HG02840 (cell line): ENCODE data around the gene CABCOCO1.

Source experiments
- ATAC-seq: cut with Tn5 transposase; IDR thresholded peaks from one replicate; pipeline ENCODE4 v1.9.1; 2021; ENCODE audit warnings: mild to moderate bottlenecking, moderate library complexity, moderate number of reproducible peaks; ENCODE audit not compliant: unreplicated experiment, low FRiP score

The CABCOCO1 gene

GRCh38 chr10:61752111-61753011, 89.6 kb downstream of the CABCOCO1 start:
- no peak for ATAC-seq

- ATAC-seq, result no peak
These were observed 90.7 kb downstream of the CABCOCO1 start for GRCh38 chr10:61753453-61753852.

- ATAC-seq, result no peak
These were observed 92.1 kb downstream of the CABCOCO1 start for GRCh38 chr10:61754587-61755550.

GRCh38 chr10:61757001-61757400, 94.3 kb downstream of the CABCOCO1 start:
- no peak for ATAC-seq

GRCh38 chr10:61757525-61758397, 95.0 kb downstream of the CABCOCO1 start:
- no peak for ATAC-seq

- ATAC-seq, result no peak
These were observed 95.7 kb downstream of the CABCOCO1 start for GRCh38 chr10:61758433-61758832.

- ATAC-seq, result no peak
These were observed 97.0 kb downstream of the CABCOCO1 start for GRCh38 chr10:61759751-61760150.

- ATAC-seq, result no peak
These were observed 98.5 kb downstream of the CABCOCO1 start for GRCh38 chr10:61760943-61761824.

- no peak for ATAC-seq
These were observed 99.1 kb downstream of the CABCOCO1 start for GRCh38 chr10:61761825-61762217.

GRCh38 chr10:61763778-61764177, 101.0 kb downstream of the CABCOCO1 start:
- ATAC-seq, result no peak

- no peak for ATAC-seq
These were observed 101.8 kb downstream of the CABCOCO1 start for GRCh38 chr10:61764486-61764885.

GRCh38 chr10:61765176-61766087, 102.7 kb downstream of the CABCOCO1 start:
- ATAC-seq, result no peak

- no peak for ATAC-seq
These were observed 104.2 kb downstream of the CABCOCO1 start for GRCh38 chr10:61766927-61767326.

- no peak for ATAC-seq
These were observed 111.3 kb downstream of the CABCOCO1 start for GRCh38 chr10:61774031-61774430.

- ATAC-seq, result no peak
These were observed 112.4 kb downstream of the CABCOCO1 start for GRCh38 chr10:61775111-61775510.

- no peak for ATAC-seq
These were observed 114.0 kb downstream of the CABCOCO1 start for GRCh38 chr10:61776615-61777266.

GRCh38 chr10:61778137-61778536, 115.4 kb downstream of the CABCOCO1 start:
- ATAC-seq, result no peak

- no peak for ATAC-seq
These were observed 116.5 kb downstream of the CABCOCO1 start for GRCh38 chr10:61779276-61779675.
